ENCODE results near the gene SPA17.

The SPA17 gene

GRCh38 chr11:124663861-124664260, 9.8 kb upstream of the SPA17 start:
- no peak for DNase-seq

GRCh38 chr11:124667601-124668000, 6.1 kb upstream of the SPA17 start:
- DNase-seq: no peak

GRCh38 chr11:124669193-124669592, 4.5 kb upstream of the SPA17 start:
- DNase-seq: peak; percentile 36 to 69

- DNase-seq: peak; percentile 43 to 64
Observed at GRCh38 chr11:124670732-124671131, 3.0 kb upstream of the SPA17 start.

- DNase-seq: no peak
Observed at GRCh38 chr11:124672536-124673215, 1.0 kb upstream of the SPA17 start.

- no peak for DNase-seq
Observed at GRCh38 chr11:124674168-124674517, 439 bp downstream of the SPA17 start.

GRCh38 chr11:124674571-124674970, 867 bp downstream of the SPA17 start:
- DNase-seq: no peak

GRCh38 chr11:124676386-124676785, 2.7 kb downstream of the SPA17 start:
- DNase-seq: no peak

GRCh38 chr11:124678416-124678815, 4.7 kb downstream of the SPA17 start:
- DNase-seq: no peak

- DNase-seq: no peak
Observed at GRCh38 chr11:124681421-124681820, 7.7 kb downstream of the SPA17 start.

GRCh38 chr11:124682443-124682842, 8.7 kb downstream of the SPA17 start:
- DNase-seq: no peak

- DNase-seq: no peak
Observed at GRCh38 chr11:124693142-124693541, 19.4 kb downstream of the SPA17 start.

GRCh38 chr11:124699547-124699946, 25.8 kb downstream of the SPA17 start:
- no peak for DNase-seq

- no peak for DNase-seq
Observed at GRCh38 chr11:124700028-124700427, 26.3 kb downstream of the SPA17 start.

- DNase-seq: no peak
Observed at GRCh38 chr11:124707829-124708228, 34.1 kb downstream of the SPA17 start.

GRCh38 chr11:124712392-124712791, 38.7 kb downstream of the SPA17 start:
- DNase-seq: no peak

- DNase-seq: no peak
Observed at GRCh38 chr11:124716591-124716990, 42.9 kb downstream of the SPA17 start.

GRCh38 chr11:124717421-124717785, 43.7 kb downstream of the SPA17 start:
- DNase-seq: no peak

- DNase-seq: peak; percentile 26 to 28
Observed at GRCh38 chr11:124717786-124718651, 44.3 kb downstream of the SPA17 start.

- DNase-seq: no peak
Observed at GRCh38 chr11:124718801-124719200, 45.1 kb downstream of the SPA17 start.

- no peak for DNase-seq
Observed at GRCh38 chr11:124719534-124719933, 45.8 kb downstream of the SPA17 start.

GRCh38 chr11:124722176-124722575, 48.5 kb downstream of the SPA17 start:
- no peak for DNase-seq

- no peak for DNase-seq
Observed at GRCh38 chr11:124724979-124725718, 51.4 kb downstream of the SPA17 start.

GRCh38 chr11:124725719-124726105, 52.0 kb downstream of the SPA17 start:
- no peak for DNase-seq

All from CD4-positive, alpha-beta T cell treated with Interleukin-1 beta for 1 hour (primary cell).